ENCODE data around the gene AQP2. TPM values are rescaled to one million over a fixed set of nuclear protein-coding genes. Genes with fewer than 3 reads are reported as not detected.

Gene AQP2
- total RNA-seq, 1 donor from 2014 or later = not detected

GRCh38 chr12:49939707-49940106, 10.8 kb upstream of the AQP2 start:
- Mint-ChIP-seq H3K27me3 (ENCODE audit: unreplicated experiment) (no peaks in the 10 kb centered on the region), H3K9me3 (ENCODE audit: unreplicated experiment) (peaks cover 5% of the 10 kb centered on the region), H3K36me3 (ENCODE audit: unreplicated experiment) (no peaks in the 10 kb centered on the region), H3K27ac (ENCODE audit: unreplicated experiment) (no peak overlapping the region), H3K4me3 (ENCODE audit: unreplicated experiment) (no peak overlapping the region), H3K4me1 (ENCODE audit: unreplicated experiment) (peaks cover 1% of the 10 kb centered on the region)
- no peak for TF ChIP-seq CTCF (IDR thresholded peaks at IDR 0.05)
- no peak for DNase-seq (ENCODE audit: extremely low spot score, unreplicated experiment)

GRCh38 chr12:49941556-49942511, 8.7 kb upstream of the AQP2 start:
- TF ChIP-seq CTCF (IDR thresholded peaks at IDR 0.05) = no peak
- Mint-ChIP-seq H3K27me3 (ENCODE audit: unreplicated experiment) (no peaks in the 10 kb centered on the region), H3K36me3 (ENCODE audit: unreplicated experiment) (no peaks in the 10 kb centered on the region), H3K27ac (ENCODE audit: unreplicated experiment) (no peak overlapping the region), H3K4me3 (ENCODE audit: unreplicated experiment) (no peak overlapping the region), H3K4me1 (ENCODE audit: unreplicated experiment) (peaks cover 8% of the 10 kb centered on the region), H3K9me3 (ENCODE audit: unreplicated experiment) (no peaks in the 10 kb centered on the region)
- no peak for DNase-seq (ENCODE audit: extremely low spot score, unreplicated experiment)

GRCh38 chr12:49942512-49942893, 8.0 kb upstream of the AQP2 start:
- no peak overlapping the region for H3K27ac Mint-ChIP-seq (ENCODE audit: unreplicated experiment)
- no peaks in the 10 kb centered on the region for H3K27me3 Mint-ChIP-seq (ENCODE audit: unreplicated experiment)
- no peaks in the 10 kb centered on the region for H3K36me3 Mint-ChIP-seq (ENCODE audit: unreplicated experiment)
- peaks cover 8% of the 10 kb centered on the region for H3K4me1 Mint-ChIP-seq (ENCODE audit: unreplicated experiment)
- no peak overlapping the region for H3K4me3 Mint-ChIP-seq (ENCODE audit: unreplicated experiment)
- H3K9me3 Mint-ChIP-seq (ENCODE audit: unreplicated experiment) = no peaks in the 10 kb centered on the region
- TF ChIP-seq CTCF (IDR thresholded peaks at IDR 0.05) = no peak
- no peak for DNase-seq (ENCODE audit: extremely low spot score, unreplicated experiment)

GRCh38 chr12:49942921-49943624, 7.5 kb upstream of the AQP2 start:
- Mint-ChIP-seq H3K4me1 (ENCODE audit: unreplicated experiment) (peaks cover 8% of the 10 kb centered on the region), H3K9me3 (ENCODE audit: unreplicated experiment) (no peaks in the 10 kb centered on the region), H3K36me3 (ENCODE audit: unreplicated experiment) (no peaks in the 10 kb centered on the region), H3K27ac (ENCODE audit: unreplicated experiment) (no peak overlapping the region), H3K27me3 (ENCODE audit: unreplicated experiment) (no peaks in the 10 kb centered on the region), H3K4me3 (ENCODE audit: unreplicated experiment) (no peak overlapping the region)
- no peak for DNase-seq (ENCODE audit: extremely low spot score, unreplicated experiment)
- TF ChIP-seq CTCF (IDR thresholded peaks at IDR 0.05) = no peak

- Mint-ChIP-seq H3K36me3 (ENCODE audit: unreplicated experiment) (no peaks in the 10 kb centered on the region), H3K27ac (ENCODE audit: unreplicated experiment) (no peak overlapping the region), H3K4me3 (ENCODE audit: unreplicated experiment) (no peak overlapping the region), H3K4me1 (ENCODE audit: unreplicated experiment) (peaks cover 8% of the 10 kb centered on the region), H3K27me3 (ENCODE audit: unreplicated experiment) (no peaks in the 10 kb centered on the region), H3K9me3 (ENCODE audit: unreplicated experiment) (no peaks in the 10 kb centered on the region)
- no peak for TF ChIP-seq CTCF (IDR thresholded peaks at IDR 0.05)
- no peak for DNase-seq (ENCODE audit: extremely low spot score, unreplicated experiment)
Observed at GRCh38 chr12:49943625-49943960, 6.9 kb upstream of the AQP2 start.

Data from osteocyte (in vitro differentiated cells).